ENCODE measurements around the gene ACAN.
A peak's percentile ranks its signal among the peaks of the same experiment; 100 is the strongest.

ACAN gene

DNA sequence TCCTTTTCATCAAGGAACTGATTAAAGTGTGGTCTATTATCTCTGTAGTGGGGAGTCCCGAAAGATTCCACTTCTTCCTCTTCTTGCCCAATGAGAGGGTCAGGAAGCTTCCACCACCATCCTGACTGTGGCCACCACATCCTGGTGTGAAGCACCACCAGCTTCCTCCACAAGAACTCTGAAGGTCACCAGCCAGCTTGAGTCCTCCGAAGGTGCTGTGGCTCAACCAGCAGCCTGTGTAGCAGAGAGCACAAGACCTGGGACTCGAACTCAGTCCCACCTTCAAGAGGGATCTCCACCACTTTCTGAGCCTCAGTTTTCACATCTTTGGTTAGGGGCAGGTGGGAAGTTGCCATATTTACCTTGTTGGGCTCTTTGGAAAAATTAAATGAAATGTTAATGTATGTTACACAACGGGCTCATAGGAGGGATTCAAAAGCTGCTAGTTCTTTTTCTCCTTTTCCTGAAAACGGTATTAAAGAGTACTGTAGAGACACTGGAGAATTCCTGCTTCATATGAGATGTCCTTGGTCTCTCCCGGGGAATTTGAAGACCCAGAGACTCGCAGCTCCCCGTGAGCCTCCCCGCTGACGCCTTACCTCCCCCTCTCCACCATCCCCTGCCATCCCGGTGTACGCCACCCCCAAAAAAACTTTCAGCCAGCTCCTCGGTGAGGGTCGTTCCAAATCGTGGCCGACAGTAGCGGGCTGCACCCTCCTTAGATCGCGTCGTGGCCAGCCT, 816 bp upstream of the ACAN start:
- no peak for DNase-seq

DNA sequence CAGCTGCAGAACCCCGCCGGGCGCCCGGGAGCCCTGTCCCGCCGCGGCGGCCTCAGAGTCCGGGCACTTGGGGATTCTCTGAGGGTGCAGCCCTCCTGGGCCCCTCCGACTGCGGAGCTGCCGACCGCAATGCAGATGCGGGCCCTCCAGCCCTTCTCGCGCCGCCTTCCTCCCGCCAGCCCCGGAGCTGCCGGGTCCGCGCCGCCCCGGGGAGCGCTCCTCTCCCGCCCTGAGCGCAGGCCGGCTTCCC, 320 bp upstream of the ACAN start:
- DNase-seq, result no peak

GRCh38 chr15:88803920-88804247, 648 bp downstream of the ACAN start:
- DNase-seq, result no peak

DNA sequence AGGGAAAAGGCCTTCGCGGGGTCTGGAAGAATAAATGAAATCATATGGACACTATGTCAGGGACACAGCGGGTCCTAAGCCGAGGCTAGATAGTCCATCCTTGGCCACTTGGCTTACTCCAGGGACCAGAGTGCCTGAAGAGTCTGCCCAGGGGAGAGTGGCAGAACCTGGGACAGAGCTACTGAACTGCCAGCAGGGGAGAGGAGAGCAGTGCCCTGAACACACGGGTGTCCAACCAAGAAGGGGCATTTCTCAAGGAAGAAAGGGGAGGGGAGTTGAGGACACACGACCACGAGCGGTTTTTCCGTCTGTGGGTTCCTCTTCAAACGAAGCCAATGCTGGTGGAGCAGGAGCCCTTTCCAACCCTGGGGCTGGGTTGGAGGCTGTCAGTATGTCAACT, 1.0 kb downstream of the ACAN start:
- DNase-seq, result no peak

DNA sequence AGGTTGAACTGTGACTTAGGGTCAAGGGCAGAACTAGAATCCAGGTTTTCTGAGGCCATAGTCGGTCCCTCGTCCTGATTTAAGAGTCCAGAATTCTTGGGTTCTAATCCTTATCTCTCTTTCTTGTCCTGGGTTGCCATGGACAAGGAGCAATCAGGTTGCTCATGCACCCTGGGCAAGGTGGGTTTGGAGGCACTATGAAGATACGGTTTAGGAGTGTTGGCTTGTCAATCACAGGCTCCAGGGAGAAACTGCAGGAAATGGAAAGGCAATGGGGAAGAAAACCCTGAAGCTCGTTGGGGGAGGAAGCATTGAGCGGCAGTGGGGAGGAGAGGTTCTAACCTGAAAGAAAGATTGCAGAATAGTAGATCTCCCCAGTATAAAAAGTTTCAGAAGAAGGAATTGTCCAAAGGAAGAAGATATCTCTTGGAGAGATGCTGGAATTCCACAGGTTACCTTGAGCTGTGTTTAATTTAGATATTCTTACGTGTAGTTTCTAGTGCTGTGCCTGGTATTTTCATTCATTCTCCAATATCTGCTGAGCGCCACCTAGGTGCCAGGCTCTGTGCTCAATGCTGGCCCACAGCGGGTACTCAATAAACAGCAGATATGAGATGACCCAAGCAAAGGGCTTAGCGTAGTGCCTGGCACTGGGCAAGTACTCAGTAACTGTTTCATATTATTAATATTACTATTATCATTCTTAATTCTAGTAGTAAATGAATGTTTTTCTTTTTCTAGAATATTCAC, 2.0 kb downstream of the ACAN start:
- DNase-seq, result no peak

DNA sequence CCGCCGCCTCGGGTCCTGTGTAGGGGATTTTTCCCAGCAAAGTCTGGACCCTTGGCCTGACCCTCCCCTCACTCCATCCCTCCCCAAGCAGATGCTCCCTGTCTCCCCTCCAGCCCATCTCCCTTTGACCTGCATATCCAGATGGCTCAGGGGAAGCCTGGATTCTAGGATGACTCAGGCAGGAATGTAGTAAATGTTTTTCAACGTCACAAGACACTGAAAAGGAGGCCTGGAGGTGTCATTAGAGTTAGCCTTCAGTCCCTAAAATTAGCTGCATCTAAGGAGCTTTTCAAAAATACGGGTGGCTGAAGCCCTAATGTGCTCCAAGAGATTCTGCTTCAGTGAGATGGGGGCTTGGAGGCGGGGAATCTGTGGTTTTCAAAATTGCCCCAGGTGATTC, 7.2 kb downstream of the ACAN start:
- no peak for DNase-seq

- DNase-seq, result no peak
These were observed 8.9 kb downstream of the ACAN start for GRCh38 chr15:88812133-88812532.

DNA sequence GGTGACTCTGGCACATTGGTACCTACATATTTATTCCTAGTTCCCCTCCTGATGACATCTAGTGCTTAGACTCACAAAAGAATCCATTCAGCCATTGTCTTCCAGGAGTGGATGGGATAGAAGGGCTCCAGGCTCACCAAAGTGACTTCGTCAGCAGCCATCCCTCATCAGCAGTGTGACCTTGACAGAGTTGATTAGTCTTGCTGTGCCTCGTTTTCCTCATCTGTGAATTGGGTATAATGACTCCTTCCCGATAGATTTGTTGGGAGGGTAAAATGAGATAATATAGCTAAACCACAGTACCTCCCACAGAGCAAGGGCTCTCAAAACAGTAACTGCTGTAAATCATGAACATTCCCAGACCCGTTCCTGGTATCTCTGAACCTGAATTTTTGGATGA, 10.7 kb downstream of the ACAN start:
- no peak for DNase-seq

GRCh38 chr15:88814393-88814792, 11.2 kb downstream of the ACAN start:
- no peak for DNase-seq

DNA sequence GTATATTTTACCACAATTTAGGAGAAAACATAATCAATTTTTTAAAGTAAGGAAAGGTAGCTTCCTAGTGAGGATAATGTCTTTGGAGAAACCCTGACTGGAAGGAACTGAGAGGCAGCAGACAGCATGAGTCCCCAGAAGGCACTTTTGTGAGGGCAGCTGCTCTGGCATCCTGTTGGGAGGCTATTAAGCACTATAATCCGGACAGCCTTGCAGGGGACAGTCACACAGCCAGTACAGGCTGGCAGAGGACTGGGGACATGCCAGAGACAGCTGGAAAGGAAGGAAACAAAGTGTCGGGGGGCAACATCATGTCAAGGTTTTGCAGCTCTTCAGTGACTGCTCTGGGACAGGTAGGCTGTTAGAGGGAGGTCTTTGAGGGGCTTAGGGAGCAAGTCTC, 15.7 kb downstream of the ACAN start:
- no peak for DNase-seq

DNA sequence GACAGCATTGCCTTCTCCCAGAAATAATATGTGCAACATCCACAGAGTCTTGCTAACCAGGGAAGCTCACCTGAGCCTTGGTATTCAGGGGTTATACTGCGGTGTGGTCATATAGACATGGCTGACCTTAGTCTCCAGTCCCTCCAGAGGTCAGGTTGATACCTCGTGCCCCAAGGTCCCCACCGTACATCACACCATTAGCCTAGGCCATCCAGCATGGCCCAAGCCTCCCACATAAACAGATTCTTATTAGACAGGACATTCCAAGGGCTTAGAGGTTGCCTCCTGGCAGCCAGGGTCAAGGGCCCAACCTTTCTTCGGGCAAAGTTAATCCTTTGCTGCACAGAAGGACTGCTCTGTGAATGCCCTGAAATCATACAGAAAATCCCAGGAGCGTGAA, 18.8 kb downstream of the ACAN start:
- DNase-seq, result no peak

- no peak for DNase-seq
These were observed 25.6 kb downstream of the ACAN start for GRCh38 chr15:88828791-88829190.

DNA sequence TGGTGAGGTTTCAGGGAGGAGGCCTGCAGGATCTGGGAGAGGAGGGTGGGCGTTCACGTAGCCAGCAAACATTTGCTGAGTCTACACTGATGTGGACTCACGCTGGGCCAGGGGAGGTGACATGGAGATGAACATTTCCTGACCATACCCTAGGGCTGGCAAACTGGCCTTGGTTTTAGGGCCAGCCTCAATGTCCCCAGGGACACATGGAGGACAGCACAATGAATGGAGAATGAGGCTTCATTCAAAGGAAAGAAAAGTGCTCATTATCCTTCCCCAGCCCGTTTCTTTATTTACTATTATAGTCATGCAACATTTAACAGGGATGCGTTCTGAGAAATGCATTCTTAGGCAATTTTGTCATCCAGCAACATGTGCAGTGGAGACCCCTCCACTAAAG, 26.8 kb downstream of the ACAN start:
- no peak for DNase-seq

GRCh38 chr15:88832820-88833730, 29.8 kb downstream of the ACAN start:
- DNase-seq, result no peak

DNA sequence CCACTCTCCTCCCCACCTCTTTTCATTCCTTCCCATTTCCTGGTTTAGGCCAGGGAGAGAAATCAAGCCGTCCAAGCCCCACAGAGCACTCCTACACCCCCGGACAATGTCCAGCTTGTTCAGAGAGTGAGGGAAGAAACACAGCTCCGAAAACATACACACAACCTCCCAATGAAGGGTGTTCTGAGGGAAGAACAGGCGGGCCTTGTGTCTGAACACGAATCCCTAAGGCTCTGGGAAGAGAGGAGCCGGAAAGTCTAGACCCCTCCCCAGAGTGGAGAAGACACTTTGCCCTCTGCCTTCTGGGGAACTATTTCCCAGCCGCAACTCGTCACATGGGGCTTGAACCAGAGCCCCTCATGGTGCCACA, 30.5 kb downstream of the ACAN start:
- DNase-seq, result no peak

GRCh38 chr15:88834211-88834812, 31.1 kb downstream of the ACAN start:
- DNase-seq, result peak; percentile 17

- no peak for DNase-seq
These were observed 31.9 kb downstream of the ACAN start for GRCh38 chr15:88835119-88835518.

- no peak for DNase-seq
These were observed 32.4 kb downstream of the ACAN start for GRCh38 chr15:88835646-88836045.

- DNase-seq, result no peak
These were observed 35.4 kb downstream of the ACAN start for GRCh38 chr15:88838667-88839066.

GRCh38 chr15:88839146-88839545, 35.9 kb downstream of the ACAN start:
- no peak for DNase-seq

DNA sequence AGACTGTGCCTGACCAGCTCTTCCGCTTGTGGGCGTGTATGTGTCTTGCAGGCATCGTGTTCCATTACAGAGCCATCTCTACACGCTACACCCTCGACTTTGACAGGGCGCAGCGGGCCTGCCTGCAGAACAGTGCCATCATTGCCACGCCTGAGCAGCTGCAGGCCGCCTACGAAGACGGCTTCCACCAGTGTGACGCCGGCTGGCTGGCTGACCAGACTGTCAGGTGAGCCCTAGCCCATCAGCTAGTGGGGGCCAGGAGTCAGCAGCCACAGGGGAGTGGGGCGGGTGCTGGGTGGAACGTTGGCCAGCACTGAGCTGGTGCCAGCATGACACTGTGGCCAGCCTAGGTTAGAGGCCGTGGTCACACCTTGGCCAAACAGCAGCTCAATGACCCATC, 36.7 kb downstream of the ACAN start:
- DNase-seq, result no peak

GRCh38 chr15:88841236-88841635, 38.0 kb downstream of the ACAN start:
- no peak for DNase-seq

DNA sequence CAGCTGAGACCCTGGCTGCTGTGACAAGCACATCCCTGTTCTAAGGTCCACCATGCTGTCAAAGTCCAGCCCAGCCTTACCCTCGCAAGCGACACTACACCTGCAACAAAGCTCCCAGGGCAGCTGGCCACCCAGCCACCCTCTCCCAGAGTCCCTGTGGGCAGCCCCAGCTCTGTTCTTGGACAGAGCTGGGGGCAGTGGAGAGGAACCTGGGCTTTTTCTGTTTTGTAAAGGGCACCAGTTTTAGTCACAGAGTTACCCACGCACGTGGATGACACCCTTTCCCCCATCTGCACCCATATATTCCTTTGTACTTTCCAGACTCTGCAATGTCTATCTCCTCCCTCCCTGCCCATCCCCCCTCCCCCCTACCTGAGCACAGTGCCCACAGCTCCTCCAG, 38.9 kb downstream of the ACAN start:
- no peak for DNase-seq

GRCh38 chr15:88843334-88843733, 40.1 kb downstream of the ACAN start:
- no peak for DNase-seq

Measured in T-helper 9 cell (primary cell).